GM13977 (cell line): Measurements from ENCODE around the gene SDCCAG8.

ENCODE experiments used
- DNase-seq: peaks from one replicate; pipeline ENCODE4 v3.0.0; 2012; ENCODE audit warnings: low spot score
- in situ Hi-C: fragments of 300-500 bp; cut with MboI; formaldehyde crosslinking; loops from one replicate; pipeline ENCODE4 v1.12.0; 2022; ENCODE audit warnings: low sequenced_read_pairs, low pct_unique_long_range_greater_than_20kb, mixed read lengths, inconsistent platforms; ENCODE audit not compliant: unreplicated experiment
- TF ChIP-seq, protein P1 (sequence below): IDR thresholded peaks from 2 replicates; pipeline ENCODE4 v1.5.1; 2012; ENCODE audit warnings: mild to moderate bottlenecking, control low read depth; ENCODE audit not compliant: insufficient read depth; ENCODE audit errors: extremely low read depth, missing control alignments

Gene SDCCAG8

DNA sequence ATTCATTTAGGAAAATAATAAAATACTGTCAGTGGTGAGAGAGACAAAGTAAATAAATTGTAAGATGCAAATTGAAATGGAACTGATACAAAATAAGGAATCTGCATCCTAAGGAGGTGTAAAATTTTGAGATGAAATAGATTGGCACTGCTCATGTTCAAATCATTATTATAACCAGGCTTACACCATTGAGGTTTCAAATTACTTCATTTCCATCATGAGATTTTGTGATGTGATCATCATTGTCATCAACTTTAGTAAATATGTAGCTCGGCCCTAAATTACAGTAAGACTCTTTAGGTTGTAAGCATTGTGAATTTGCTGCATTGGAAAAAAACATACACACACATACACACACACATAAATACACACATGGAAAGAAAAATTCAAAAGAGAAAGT, 123.4 kb downstream of the SDCCAG8 start:
- in situ Hi-C loops: no loop called here
- TF ChIP-seq, protein P1, sequence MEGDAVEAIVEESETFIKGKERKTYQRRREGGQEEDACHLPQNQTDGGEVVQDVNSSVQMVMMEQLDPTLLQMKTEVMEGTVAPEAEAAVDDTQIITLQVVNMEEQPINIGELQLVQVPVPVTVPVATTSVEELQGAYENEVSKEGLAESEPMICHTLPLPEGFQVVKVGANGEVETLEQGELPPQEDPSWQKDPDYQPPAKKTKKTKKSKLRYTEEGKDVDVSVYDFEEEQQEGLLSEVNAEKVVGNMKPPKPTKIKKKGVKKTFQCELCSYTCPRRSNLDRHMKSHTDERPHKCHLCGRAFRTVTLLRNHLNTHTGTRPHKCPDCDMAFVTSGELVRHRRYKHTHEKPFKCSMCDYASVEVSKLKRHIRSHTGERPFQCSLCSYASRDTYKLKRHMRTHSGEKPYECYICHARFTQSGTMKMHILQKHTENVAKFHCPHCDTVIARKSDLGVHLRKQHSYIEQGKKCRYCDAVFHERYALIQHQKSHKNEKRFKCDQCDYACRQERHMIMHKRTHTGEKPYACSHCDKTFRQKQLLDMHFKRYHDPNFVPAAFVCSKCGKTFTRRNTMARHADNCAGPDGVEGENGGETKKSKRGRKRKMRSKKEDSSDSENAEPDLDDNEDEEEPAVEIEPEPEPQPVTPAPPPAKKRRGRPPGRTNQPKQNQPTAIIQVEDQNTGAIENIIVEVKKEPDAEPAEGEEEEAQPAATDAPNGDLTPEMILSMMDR: no peak
- DNase-seq: no peak

DNA sequence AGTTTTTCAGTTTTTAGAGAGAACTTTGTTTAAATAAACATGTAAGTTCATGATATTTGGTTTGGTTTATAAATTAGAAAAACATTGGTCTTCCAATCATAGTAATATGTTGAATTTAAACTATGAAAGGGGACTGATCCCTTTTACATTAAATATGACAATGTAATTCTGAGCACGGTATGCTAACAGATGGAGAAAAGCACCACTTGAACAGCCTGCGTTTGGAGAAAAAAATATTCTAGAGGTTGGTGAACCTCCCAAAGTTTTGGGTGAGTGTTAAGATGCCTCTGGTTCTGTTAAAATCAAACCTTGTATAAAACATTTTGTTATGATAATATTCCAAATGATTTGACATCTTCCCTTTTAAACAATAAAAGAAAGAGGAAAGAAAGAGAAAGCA, 123.9 kb downstream of the SDCCAG8 start:
- TF ChIP-seq, protein P1: no peak
- DNase-seq: no peak
- in situ Hi-C loops: no loop called here

- DNase-seq: no peak
- in situ Hi-C loops: no loop called here
- TF ChIP-seq, protein P1: no peak
Observed at GRCh38 chr1:243388276-243388675, 132.4 kb downstream of the SDCCAG8 start.

- DNase-seq: no peak
- TF ChIP-seq, protein P1: no peak
- in situ Hi-C loops: no loop called here
Observed at GRCh38 chr1:243390162-243390791, 134.4 kb downstream of the SDCCAG8 start.

DNA sequence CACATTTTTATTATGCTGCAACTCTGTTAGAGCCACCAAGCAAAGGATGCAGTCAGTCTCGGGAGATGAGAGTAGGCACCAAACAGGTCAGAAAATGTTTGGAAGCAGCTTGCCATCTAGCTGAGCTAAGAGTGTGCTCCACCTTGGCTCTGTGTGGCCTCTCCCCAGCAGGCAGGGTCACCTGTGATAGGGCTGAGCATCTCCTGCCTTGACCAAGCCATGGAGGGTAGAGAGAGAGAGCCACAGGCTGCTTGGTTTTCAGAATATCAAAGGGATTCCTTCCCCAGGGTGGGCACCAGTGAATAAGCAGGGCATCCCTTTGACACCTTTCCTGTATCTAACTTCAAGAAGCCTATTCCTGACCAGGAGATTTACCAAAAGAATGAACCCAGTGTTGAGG, 135.5 kb downstream of the SDCCAG8 start:
- TF ChIP-seq, protein P1: no peak
- no peak for DNase-seq
- in situ Hi-C loops: no loop called here

- in situ Hi-C loops: no loop called here
- TF ChIP-seq, protein P1: no peak
- no peak for DNase-seq
Observed at GRCh38 chr1:243393096-243393495, 137.3 kb downstream of the SDCCAG8 start.

- TF ChIP-seq, protein P1: no peak
- in situ Hi-C loops: no loop called here
- no peak for DNase-seq
Observed at GRCh38 chr1:243394066-243394465, 138.2 kb downstream of the SDCCAG8 start.
